A549 (cell line): ENCODE data around the gene PLEKHA5. TPM values are rescaled to one million over a fixed set of nuclear protein-coding genes. Genes with fewer than 3 reads are reported as not detected.

Experiments used
- ATAC-seq, 2 experiments: fragments of 200-7000 bp in 1 of 2; fragments of >200 bp in 1 of 2; cut with Nextera tagmentation in 1 of 2; cut with Tn5 transposase in 1 of 2; 3 replicates each; pipeline versions ENCODE4 v1.8.0 to v1.9.1; 2018 to 2020; ENCODE audit warnings: mild to moderate bottlenecking in 1 of 2, moderate library complexity in 1 of 2
- CTCF ChIA-PET: fragments of 300-600 bp; sonication (Branson Sonifier 250); formaldehyde crosslinking; extraction: SDS; loops from one replicate; lab custom pipeline; 2021; ENCODE audit warnings: antibody characterized with exemption, inconsistent platforms; lab: Yijun Ruan, JAX
- POLR2A ChIA-PET: fragments of 350-600 bp; formaldehyde crosslinking; extraction: SDS; loops from one replicate; lab custom pipeline; 2021; ENCODE audit warnings: antibody characterized with exemption, inconsistent platforms; lab: Yijun Ruan, JAX
- DNase-seq, 2 experiments: peaks; one replicate each; pipeline versions ENCODE4 v3.0.0 to v3.0.0-alpha.2; 2011 to 2016; ENCODE audit warnings: low read depth in 1 of 2, low spot score in 1 of 2
- FAIRE-seq: peaks from 2 replicates; lab custom pipeline; 2011; peaks lifted over from hg19 to GRCh38; lab: Jason Lieb, UNC
- H3K27ac ChIP-seq, 2 experiments: fragments of >200 bp; sonication (Bioruptor Twin); formaldehyde crosslinking; 3 replicates each; pipeline ENCODE4 v1.5.1; 2016 to 2017
- H3K4me1 ChIP-seq: fragments of >200 bp; sonication (Bioruptor Twin); formaldehyde crosslinking; 3 replicates; pipeline ENCODE4 v1.6.1; 2016
- H3K4me2 ChIP-seq: fragments of >200 bp; sonication (Bioruptor Twin); formaldehyde crosslinking; 3 replicates; pipeline ENCODE4 v1.6.1; 2016
- H3K4me3 ChIP-seq: fragments of >200 bp; sonication (Bioruptor Twin); formaldehyde crosslinking; 3 replicates; pipeline ENCODE4 v1.5.1; 2016
- H3K9me3 ChIP-seq: fragments of >200 bp; sonication (Bioruptor Twin); formaldehyde crosslinking; 3 replicates; pipeline ENCODE4 v1.6.1; 2016
- ATOH8 ChIP-seq: fragments of 250-450 bp; sonication (Bioruptor Pico); IDR thresholded peaks from 2 replicates; pipeline ENCODE4 v1.5.0; 2020; ENCODE audit warnings: low read depth, mild to moderate bottlenecking, moderate library complexity
- BHLHE40 ChIP-seq: IDR thresholded peaks from 2 replicates; pipeline ENCODE4 v1.6.1; 2012; ENCODE audit warnings: low read depth, low read length, inconsistent platforms
- CTCF ChIP-seq: fragments of >200 bp; sonication (Bioruptor Twin); formaldehyde crosslinking; IDR thresholded peaks from 3 replicates; pipeline ENCODE4 v1.5.1; 2016
- EHF ChIP-seq: fragments of 250-450 bp; sonication (Bioruptor Pico); IDR thresholded peaks from 2 replicates; pipeline ENCODE4 v1.5.0; 2020; ENCODE audit warnings: mild to moderate bottlenecking
- EP300 ChIP-seq, 2 experiments: fragments of >200 bp; sonication (Bioruptor Twin); formaldehyde crosslinking; IDR thresholded peaks; 2 replicates in 1 of 2; 3 replicates in 1 of 2; pipeline ENCODE4 v1.6.1; 2016 to 2017
- FOSB ChIP-seq: fragments of 250-450 bp; sonication (Bioruptor Pico); IDR thresholded peaks from 2 replicates; pipeline ENCODE4 v1.5.0; 2020; ENCODE audit warnings: mild to moderate bottlenecking, moderate library complexity
- GATA3 ChIP-seq: IDR thresholded peaks from 2 replicates; pipeline ENCODE4 v1.6.1; 2012; ENCODE audit warnings: borderline replicate concordance
- HEYL ChIP-seq: fragments of 250-450 bp; sonication (Bioruptor Pico); IDR thresholded peaks from 2 replicates; pipeline ENCODE4 v1.8.0; 2021; ENCODE audit warnings: mild to moderate bottlenecking, moderate library complexity
- HOXA7 ChIP-seq: fragments of 250-450 bp; sonication (Bioruptor Pico); IDR thresholded peaks from 2 replicates; pipeline ENCODE4 v1.5.0; 2020; ENCODE audit warnings: mild to moderate bottlenecking, moderate library complexity
- HOXB5 ChIP-seq: fragments of 250-450 bp; sonication (Bioruptor Pico); IDR thresholded peaks from 2 replicates; pipeline ENCODE4 v1.5.0; 2020; ENCODE audit warnings: mild to moderate bottlenecking, moderate library complexity
- JUN ChIP-seq, 2 experiments: fragments of >200 bp; sonication (Bioruptor Twin); formaldehyde crosslinking; IDR thresholded peaks; 2 replicates in 1 of 2; 3 replicates in 1 of 2; pipeline ENCODE4 v1.6.1; 2016 to 2017
- KDM1A ChIP-seq: fragments of 200-600 bp; sonication (generic); IDR thresholded peaks from 2 replicates; pipeline ENCODE4 v1.6.1; 2016; ENCODE audit warnings: low read depth, mild to moderate bottlenecking
- MAZ ChIP-seq: fragments of 150-350 bp; IDR thresholded peaks from 2 replicates; pipeline ENCODE4 v1.6.1; 2014; ENCODE audit warnings: antibody characterized with exemption, low read depth, low read length, borderline replicate concordance
- NR3C1 ChIP-seq: fragments of >200 bp; sonication (Bioruptor Twin); formaldehyde crosslinking; IDR thresholded peaks from 3 replicates; pipeline ENCODE4 v1.6.1; 2017
- PHF8 ChIP-seq: fragments of 200-600 bp; sonication (generic); IDR thresholded peaks from 2 replicates; pipeline ENCODE4 v1.6.1; 2016; ENCODE audit warnings: low read depth, mild to moderate bottlenecking, antibody characterized with exemption, moderate library complexity, borderline replicate concordance
- RFX5 ChIP-seq: fragments of 450-650 bp; IDR thresholded peaks from 2 replicates; pipeline ENCODE4 v1.7.1; 2014; ENCODE audit warnings: antibody characterized with exemption, mild to moderate bottlenecking, moderate library complexity
- RNF2 ChIP-seq: fragments of 200-600 bp; sonication (generic); IDR thresholded peaks from 2 replicates; pipeline ENCODE4 v1.6.1; 2016; ENCODE audit warnings: low read depth, mild to moderate bottlenecking, antibody characterized with exemption, moderate library complexity, borderline replicate concordance
- SREBF2 ChIP-seq: fragments of 450-650 bp; IDR thresholded peaks from 2 replicates; pipeline ENCODE4 v1.6.1; 2014; ENCODE audit warnings: mild to moderate bottlenecking, moderate library complexity
- ZFP36 ChIP-seq: fragments of 450-650 bp; IDR thresholded peaks from 2 replicates; pipeline ENCODE4 v1.6.1; 2014; ENCODE audit warnings: borderline replicate concordance; ENCODE audit not compliant: partially characterized antibody
- ZSCAN20 ChIP-seq: fragments of 250-450 bp; sonication (Bioruptor Pico); IDR thresholded peaks from 2 replicates; pipeline ENCODE4 v1.8.0; 2022; ENCODE audit warnings: mild to moderate bottlenecking, moderate library complexity
- WGBS: methylation state at CpG from one replicate; pipeline ENCODE4 v1.1.6; 2017; ENCODE audit errors: missing lambda C conversion rate; 5-methylcytosine and 5-hydroxymethylcytosine counted together
- polyA plus RNA-seq, 4 experiments: library from polyadenylated mRNA; depleted of rRNA in 3 of 4; stranded (reverse); fragments of >200 nt; fragmentation: RNase III in 1 of 4; extraction: RNeasy Plus Mini Kit Qiagen cat#74134 plus additional on column Dnase treatment in 1 of 4; gene quantifications; 2 replicates in 3 of 4; 3 replicates in 1 of 4; pipeline ENCODE4 v1.2.3, GENCODE V29; 2011 to 2017
- TF ChIP-seq, protein P1 (sequence below): fragments of 200-600 bp; sonication (generic); IDR thresholded peaks from 2 replicates; pipeline ENCODE4 v1.6.1; 2016; ENCODE audit warnings: antibody characterized with exemption, mild to moderate bottlenecking, moderate library complexity
- TF ChIP-seq, protein P2 (sequence below): fragments of 250-450 bp; sonication (Bioruptor Pico); IDR thresholded peaks from 2 replicates; pipeline ENCODE4 v1.5.0; 2021; ENCODE audit warnings: mild to moderate bottlenecking, moderate library complexity, borderline replicate concordance
- TF ChIP-seq, protein P3 (sequence below): IDR thresholded peaks from 2 replicates; pipeline ENCODE4 v1.6.1; 2012

Gene PLEKHA5
- polyA plus RNA-seq, 2 of the 4 experiments (the other 2 are of a cell fraction) = 7.6 to 13.2 TPM

- ChIA-PET CTCF (interaction anchor here (0.9 to 1.4 kb wide), 2 partner anchors 14 to 22 kb away, joined by 3 to 4 read pairs; no protein-coding TSS in a partner anchor), POLR2A (no interaction called here)
- DNase-seq = no peak
- 70% methylated on average over 1 of the region's 1 CpG for WGBS
- FAIRE-seq = no peak
- Histone ChIP-seq H3K4me1 (peaks cover 12% of the 10 kb centered on the region), H3K9me3 (no peaks in the 10 kb centered on the region), H3K4me3 (no peak overlapping the region), H3K27ac (no peak overlapping the region), H3K4me2 (no peak overlapping the region)
- TF ChIP-seq EP300 (IDR thresholded peaks at IDR 0.05) (no peak), NR3C1 (no peak), ZSCAN20 (CRISPR knock-in tag) (no peak), ATOH8 (CRISPR knock-in tag) (no peak), HOXA7 (CRISPR knock-in tag) (no peak), FOSB (CRISPR knock-in tag) (no peak), GATA3 (no peak), KDM1A (no peak), PHF8 (no peak), MAZ (no peak), HEYL (CRISPR knock-in tag) (no peak)
- TF ChIP-seq, protein P1, sequence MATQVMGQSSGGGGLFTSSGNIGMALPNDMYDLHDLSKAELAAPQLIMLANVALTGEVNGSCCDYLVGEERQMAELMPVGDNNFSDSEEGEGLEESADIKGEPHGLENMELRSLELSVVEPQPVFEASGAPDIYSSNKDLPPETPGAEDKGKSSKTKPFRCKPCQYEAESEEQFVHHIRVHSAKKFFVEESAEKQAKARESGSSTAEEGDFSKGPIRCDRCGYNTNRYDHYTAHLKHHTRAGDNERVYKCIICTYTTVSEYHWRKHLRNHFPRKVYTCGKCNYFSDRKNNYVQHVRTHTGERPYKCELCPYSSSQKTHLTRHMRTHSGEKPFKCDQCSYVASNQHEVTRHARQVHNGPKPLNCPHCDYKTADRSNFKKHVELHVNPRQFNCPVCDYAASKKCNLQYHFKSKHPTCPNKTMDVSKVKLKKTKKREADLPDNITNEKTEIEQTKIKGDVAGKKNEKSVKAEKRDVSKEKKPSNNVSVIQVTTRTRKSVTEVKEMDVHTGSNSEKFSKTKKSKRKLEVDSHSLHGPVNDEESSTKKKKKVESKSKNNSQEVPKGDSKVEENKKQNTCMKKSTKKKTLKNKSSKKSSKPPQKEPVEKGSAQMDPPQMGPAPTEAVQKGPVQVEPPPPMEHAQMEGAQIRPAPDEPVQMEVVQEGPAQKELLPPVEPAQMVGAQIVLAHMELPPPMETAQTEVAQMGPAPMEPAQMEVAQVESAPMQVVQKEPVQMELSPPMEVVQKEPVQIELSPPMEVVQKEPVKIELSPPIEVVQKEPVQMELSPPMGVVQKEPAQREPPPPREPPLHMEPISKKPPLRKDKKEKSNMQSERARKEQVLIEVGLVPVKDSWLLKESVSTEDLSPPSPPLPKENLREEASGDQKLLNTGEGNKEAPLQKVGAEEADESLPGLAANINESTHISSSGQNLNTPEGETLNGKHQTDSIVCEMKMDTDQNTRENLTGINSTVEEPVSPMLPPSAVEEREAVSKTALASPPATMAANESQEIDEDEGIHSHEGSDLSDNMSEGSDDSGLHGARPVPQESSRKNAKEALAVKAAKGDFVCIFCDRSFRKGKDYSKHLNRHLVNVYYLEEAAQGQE = no peak
- no peak for ATAC-seq
These were observed 70.7 kb downstream of the PLEKHA5 start for GRCh38 chr12:19200261-19200660.

- no peaks in the 10 kb centered on the region for H3K9me3 ChIP-seq
- ChIA-PET CTCF (interaction anchor here (0.9 kb wide), 1 partner anchor 15 kb away, joined by 3 read pairs; no protein-coding TSS in a partner anchor), POLR2A (no interaction called here)
- no peak overlapping the region for H3K4me2 ChIP-seq
- WGBS = 84% methylated on average over 3 of the region's 3 CpGs
- no peak for FAIRE-seq
- H3K27ac ChIP-seq = no peak overlapping the region
- peaks cover 12% of the 10 kb centered on the region for H3K4me1 ChIP-seq
- no peak for DNase-seq
- TF ChIP-seq RFX5 (no peak), HOXB5 (CRISPR knock-in tag) (no peak)
- TF ChIP-seq, protein P2, sequence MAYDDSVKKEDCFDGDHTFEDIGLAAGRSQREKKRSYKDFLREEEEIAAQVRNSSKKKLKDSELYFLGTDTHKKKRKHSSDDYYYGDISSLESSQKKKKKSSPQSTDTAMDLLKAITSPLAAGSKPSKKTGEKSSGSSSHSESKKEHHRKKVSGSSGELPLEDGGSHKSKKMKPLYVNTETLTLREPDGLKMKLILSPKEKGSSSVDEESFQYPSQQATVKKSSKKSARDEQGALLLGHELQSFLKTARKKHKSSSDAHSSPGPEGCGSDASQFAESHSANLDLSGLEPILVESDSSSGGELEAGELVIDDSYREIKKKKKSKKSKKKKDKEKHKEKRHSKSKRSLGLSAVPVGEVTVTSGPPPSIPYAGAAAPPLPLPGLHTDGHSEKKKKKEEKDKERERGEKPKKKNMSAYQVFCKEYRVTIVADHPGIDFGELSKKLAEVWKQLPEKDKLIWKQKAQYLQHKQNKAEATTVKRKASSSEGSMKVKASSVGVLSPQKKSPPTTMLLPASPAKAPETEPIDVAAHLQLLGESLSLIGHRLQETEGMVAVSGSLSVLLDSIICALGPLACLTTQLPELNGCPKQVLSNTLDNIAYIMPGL (CRISPR knock-in tag) = no peak
- H3K4me3 ChIP-seq = no peak overlapping the region
- no peak for ATAC-seq
These were observed 72.1 kb downstream of the PLEKHA5 start for GRCh38 chr12:19201661-19202060.

DNA sequence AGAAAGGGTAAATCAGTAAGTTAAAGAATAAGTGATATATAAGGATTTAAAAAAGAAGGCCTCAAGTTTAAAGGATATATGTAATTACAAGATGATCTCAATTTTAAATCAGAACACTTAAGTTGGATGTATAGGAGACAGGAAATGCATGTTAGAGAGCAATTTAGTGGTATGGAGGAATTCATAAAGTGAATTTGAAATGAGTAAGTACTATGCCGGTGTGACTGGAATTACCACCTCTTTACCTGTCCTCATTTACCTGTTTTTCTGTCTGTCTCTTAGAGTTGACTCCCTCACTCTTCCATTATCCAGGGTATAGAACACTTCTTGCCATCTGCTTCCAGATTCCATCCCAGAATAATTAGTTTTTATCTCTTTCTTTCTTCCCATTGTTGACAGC, 73.5 kb downstream of the PLEKHA5 start:
- ChIA-PET CTCF (no interaction called here), POLR2A (no interaction called here)
- TF ChIP-seq GATA3 (no peak), EHF (CRISPR knock-in tag) (no peak), EP300 (IDR thresholded peaks at IDR 0.05) (no peak), JUN (IDR thresholded peaks at IDR 0.05) (no peak), ZFP36 (no peak), RNF2 (no peak), CTCF (no peak), MAZ (no peak), BHLHE40 (no peak), SREBF2 (no peak)
- TF ChIP-seq, protein P2 (CRISPR knock-in tag) = no peak
- TF ChIP-seq, protein P3, sequence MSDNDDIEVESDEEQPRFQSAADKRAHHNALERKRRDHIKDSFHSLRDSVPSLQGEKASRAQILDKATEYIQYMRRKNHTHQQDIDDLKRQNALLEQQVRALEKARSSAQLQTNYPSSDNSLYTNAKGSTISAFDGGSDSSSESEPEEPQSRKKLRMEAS = no peak
- ATAC-seq = no peak
- no peak for DNase-seq
- H3K27ac ChIP-seq = no peak overlapping the region
- peaks cover 10% of the 10 kb centered on the region for H3K4me1 ChIP-seq
- WGBS = 96% methylated on average over 1 of the region's 1 CpG
- no peak overlapping the region for H3K4me3 ChIP-seq
- H3K9me3 ChIP-seq = no peaks in the 10 kb centered on the region
- FAIRE-seq = no peak
- no peak overlapping the region for H3K4me2 ChIP-seq
